ENCODE measurements around the gene TAS2R46.
"Not testable (repeated sequence)": the region's sequence is repeated elsewhere in the genome, so short reads cannot be mapped to it uniquely, and the experiment has no call there.

TAS2R46 gene

GRCh38 chr12:11062194-11062593 lies at the start of gene TAS2R46:
TSS of gene TAS2R46 (minus strand) at chr12:11062294. CDS start at chr12:11062294, 0 bp downstream.
- not testable (repeated sequence) for DNase-seq

- DNase-seq = not testable (repeated sequence)
Measured at GRCh38 chr12:11111213-11111612, 49.1 kb upstream of the TAS2R46 start.

- no peak for DNase-seq
Measured at GRCh38 chr12:11108862-11109261, 46.8 kb upstream of the TAS2R46 start.

- no peak for DNase-seq
Measured at GRCh38 chr12:11107719-11108118, 45.6 kb upstream of the TAS2R46 start.

- DNase-seq = no peak
Measured at GRCh38 chr12:11106288-11106687, 44.2 kb upstream of the TAS2R46 start.

- no peak for DNase-seq
Measured at GRCh38 chr12:11105546-11105945, 43.5 kb upstream of the TAS2R46 start.

- DNase-seq = not testable (repeated sequence)
Measured at GRCh38 chr12:11094910-11095309, 32.8 kb upstream of the TAS2R46 start.

GRCh38 chr12:11092128-11092527 lies 30.0 kb upstream of the TAS2R46 start, which contains the start of gene TAS2R43:
TSS of gene TAS2R43 (minus strand) at chr12:11092313. CDS start at chr12:11092229, 84 bp downstream.
- no peak for DNase-seq

GRCh38 chr12:11089246-11089645 lies 27.2 kb upstream of the TAS2R46 start:
- no peak for DNase-seq

- no peak for DNase-seq
Measured at GRCh38 chr12:11085419-11085818, 23.3 kb upstream of the TAS2R46 start.

- DNase-seq = no peak
Measured at GRCh38 chr12:11081987-11082386, 19.9 kb upstream of the TAS2R46 start.

- no peak for DNase-seq
Measured at GRCh38 chr12:11078246-11078645, 16.2 kb upstream of the TAS2R46 start.

GRCh38 chr12:11075642-11076041 lies 13.5 kb upstream of the TAS2R46 start:
- DNase-seq = no peak

- DNase-seq = no peak
Measured at GRCh38 chr12:11071414-11071813, 9.3 kb upstream of the TAS2R46 start.

- DNase-seq = no peak
Measured at GRCh38 chr12:11070999-11071398, 8.9 kb upstream of the TAS2R46 start.

- DNase-seq = no peak
Measured at GRCh38 chr12:11069854-11070365, 7.8 kb upstream of the TAS2R46 start.

GRCh38 chr12:11067514-11067913 lies 5.4 kb upstream of the TAS2R46 start:
- DNase-seq = no peak

GRCh38 chr12:11059784-11060183 lies 2.3 kb downstream of the TAS2R46 start:
- DNase-seq = no peak

GRCh38 chr12:11059041-11059440 lies 3.1 kb downstream of the TAS2R46 start:
- no peak for DNase-seq

GRCh38 chr12:11055306-11055705 lies 6.8 kb downstream of the TAS2R46 start:
- no peak for DNase-seq

- DNase-seq = not testable (repeated sequence)
Measured at GRCh38 chr12:11049806-11050531, 12.1 kb downstream of the TAS2R46 start.

- not testable (repeated sequence) for DNase-seq
Measured at GRCh38 chr12:11041366-11041765, 20.7 kb downstream of the TAS2R46 start.

GRCh38 chr12:11040162-11040561 lies 21.9 kb downstream of the TAS2R46 start:
- no peak for DNase-seq

- DNase-seq = no peak
Measured at GRCh38 chr12:11039171-11039570, 22.9 kb downstream of the TAS2R46 start.

GRCh38 chr12:11033959-11034358 lies 28.1 kb downstream of the TAS2R46 start:
- not testable (repeated sequence) for DNase-seq
